ENCODE data around the gene RAB2B.

DNA sequence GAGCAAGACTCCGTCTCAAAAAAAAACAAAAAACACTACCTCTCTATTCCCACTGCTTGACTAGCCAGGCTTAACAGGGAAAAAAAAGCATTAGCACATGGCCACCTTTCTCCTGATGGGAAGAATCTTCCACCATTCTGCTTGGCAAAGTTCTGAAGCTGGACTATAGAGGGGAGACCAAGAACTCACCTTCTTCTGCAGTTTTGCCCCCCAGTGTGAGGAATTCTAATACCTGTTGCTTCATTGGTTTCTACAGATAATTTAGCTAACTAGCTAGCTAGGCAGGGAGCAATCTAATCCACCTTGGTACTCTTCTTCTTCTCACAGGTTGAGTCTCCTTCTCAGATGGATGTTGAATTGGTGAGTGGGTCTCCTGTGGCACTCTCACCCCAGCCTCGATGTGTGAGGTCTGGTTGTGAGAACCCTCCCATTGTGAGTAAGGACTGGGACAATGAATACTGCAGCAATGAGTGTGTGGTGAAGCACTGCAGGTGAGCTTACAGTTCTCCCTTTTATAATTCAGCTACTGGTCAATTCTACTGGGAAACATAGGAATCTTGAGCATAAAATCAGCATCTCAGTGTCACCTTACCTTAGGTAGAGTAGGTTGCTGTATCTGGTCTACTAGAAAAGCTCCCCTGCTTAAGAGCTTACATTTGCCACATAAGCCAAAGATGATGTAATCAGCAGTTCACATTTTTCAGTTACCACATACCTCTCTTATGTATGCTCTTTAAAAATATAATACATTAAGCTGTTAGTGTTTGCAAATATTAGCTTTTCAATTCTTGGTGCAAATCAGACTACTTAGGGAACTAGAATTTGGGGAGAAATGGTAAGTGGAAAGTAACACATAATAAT is 18.4 kb upstream of the RAB2B start:
- TF ChIP-seq CTCF (IDR thresholded peaks at IDR 0.05): no peak
- no peak for TF ChIP-seq POLR2A (IDR thresholded peaks at IDR 0.05)
